Measurements from ENCODE around the gene TMOD1. TPM values are rescaled to one million over a fixed set of nuclear protein-coding genes. Genes with fewer than 3 reads are reported as not detected.

Gene TMOD1
- total RNA-seq, 2 donors from 2014 or later, result 7.0 to 8.0 TPM

DNA sequence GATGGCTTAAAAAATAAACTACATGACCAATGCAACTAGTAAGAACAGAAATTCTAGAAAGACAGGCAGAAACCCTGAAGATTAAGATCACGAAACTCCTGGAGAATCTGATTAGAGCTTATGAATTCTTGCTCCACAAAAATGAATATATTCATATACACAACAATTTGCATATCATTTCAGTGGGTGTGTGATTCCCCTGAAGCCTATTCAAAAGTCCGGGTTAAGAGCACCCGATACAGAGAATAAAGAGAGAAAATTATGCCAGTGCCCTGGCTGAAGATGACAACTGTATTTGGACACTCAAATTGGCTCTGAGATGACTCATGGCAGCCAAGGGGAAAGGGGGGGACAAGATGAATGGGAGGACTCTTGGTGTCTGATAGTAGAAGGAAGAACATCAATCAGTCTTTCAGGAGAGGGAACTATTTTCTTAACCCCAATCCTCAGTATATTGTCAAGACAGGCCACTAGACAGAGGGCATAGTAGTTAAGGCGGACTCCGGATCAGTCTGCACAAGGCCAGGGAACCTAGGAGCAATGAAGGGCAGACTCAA is 6.0 kb downstream of the TMOD1 start:
- no peak for DNase-seq (ENCODE audit: low spot score)
- Histone ChIP-seq H3K36me3 (no peaks in the 10 kb centered on the region), H3K4me1 (replicated peaks) (peaks cover 2% of the 10 kb centered on the region), H3K27ac (no peak overlapping the region), H3K27me3 (replicated peaks; ENCODE audit: insufficient read depth) (no peaks in the 10 kb centered on the region), H3K4me3 (no peak overlapping the region), H3K9me3 (no peaks in the 10 kb centered on the region)
- intact Hi-C loops (cut with DNase I), result no loop called here
- TF ChIP-seq POLR2A (IDR thresholded peaks at IDR 0.05) (no peak), POLR2AphosphoS5 (IDR thresholded peaks at IDR 0.05) (no peak), CTCF (IDR thresholded peaks at IDR 0.05) (no peak)
- 86% methylated on average over 5 of the region's 5 CpGs for WGBS

DNA sequence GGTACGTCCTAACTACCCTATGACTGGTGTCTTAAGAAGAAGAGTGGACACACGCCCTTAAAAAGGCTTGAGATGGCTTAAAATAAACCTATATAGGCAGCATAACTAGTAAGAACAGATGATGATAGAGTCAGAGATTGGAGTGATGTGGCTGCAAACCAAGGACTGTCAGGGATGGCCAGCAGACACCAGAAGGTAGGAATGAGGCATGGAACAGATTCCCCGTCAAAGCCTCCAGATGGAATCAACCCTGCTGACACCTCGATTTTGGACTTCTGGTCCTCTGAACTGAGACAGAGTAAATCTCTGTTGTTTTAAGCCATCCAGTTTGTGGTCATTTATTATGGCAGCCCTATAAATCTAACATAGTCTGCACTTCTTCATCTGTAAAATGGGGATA is 7.4 kb downstream of the TMOD1 start:
- no peak for DNase-seq (ENCODE audit: low spot score)
- WGBS, result 91% methylated on average over 4 of the region's 4 CpGs
- H3K27me3 ChIP-seq (replicated peaks; ENCODE audit: insufficient read depth), result no peaks in the 10 kb centered on the region
- H3K36me3 ChIP-seq, result no peaks in the 10 kb centered on the region
- no peak overlapping the region for H3K4me3 ChIP-seq
- no peak for TF ChIP-seq POLR2AphosphoS5 (IDR thresholded peaks at IDR 0.05)
- TF ChIP-seq POLR2A (IDR thresholded peaks at IDR 0.05), result no peak
- no peak for TF ChIP-seq CTCF (IDR thresholded peaks at IDR 0.05)
- intact Hi-C loops (cut with DNase I), result no loop called here
- H3K27ac ChIP-seq, result no peak overlapping the region
- no peaks in the 10 kb centered on the region for H3K9me3 ChIP-seq
- no peaks in the 10 kb centered on the region for H3K4me1 ChIP-seq (replicated peaks)

DNA sequence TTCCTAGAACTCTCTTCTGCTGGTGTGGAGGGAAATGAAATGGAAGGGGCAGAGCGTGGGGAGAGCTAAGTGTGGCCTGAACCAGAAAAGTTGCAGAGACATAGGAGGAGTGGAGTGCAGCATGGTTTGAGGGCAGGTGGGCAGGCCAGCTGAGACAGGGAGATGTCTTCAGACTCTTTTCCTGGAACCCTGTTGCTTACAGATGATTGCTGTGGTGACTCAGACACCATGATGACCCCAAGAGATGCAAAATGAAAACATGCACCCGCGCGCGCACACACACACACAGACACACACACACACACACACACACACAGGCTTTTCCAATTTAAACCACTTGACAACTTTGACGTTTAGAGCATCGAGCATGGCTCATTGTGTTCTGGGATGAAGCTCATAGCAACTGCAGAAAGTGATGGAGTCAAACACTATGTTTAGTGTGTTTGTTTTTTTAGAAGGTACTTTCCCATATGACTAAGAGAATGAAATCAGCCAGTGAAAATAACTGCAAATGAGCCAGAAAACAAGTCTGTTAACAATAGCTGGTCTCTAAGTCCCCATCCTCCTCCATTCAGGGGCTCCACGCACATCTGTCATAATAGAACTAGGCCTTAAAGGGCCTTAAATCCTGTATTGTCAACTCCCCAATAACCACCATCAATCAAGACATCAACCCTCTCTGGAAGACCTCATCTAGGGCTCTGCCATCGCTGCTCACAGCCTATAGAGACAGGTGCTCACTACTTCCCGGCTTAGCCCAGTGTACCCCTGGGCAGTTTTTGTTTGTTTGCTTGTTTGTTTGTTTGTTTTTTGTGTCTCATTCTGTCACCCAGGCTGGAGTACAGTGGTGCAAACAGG is 9.6 kb downstream of the TMOD1 start:
- peak overlapping the region in 1 of 2 donors; percentile 10 for H3K27ac ChIP-seq

GRCh38 chr9:97511655-97512427 is 10.4 kb downstream of the TMOD1 start:
- Histone ChIP-seq H3K27ac (peak overlapping the region in 1 of 2 donors; percentile 10), H3K36me3 (no peaks in the 10 kb centered on the region), H3K27me3 (replicated peaks; ENCODE audit: insufficient read depth) (no peaks in the 10 kb centered on the region), H3K9me3 (no peaks in the 10 kb centered on the region), H3K4me3 (no peak overlapping the region), H3K4me1 (replicated peaks) (no peaks in the 10 kb centered on the region)
- WGBS, result 87% methylated on average over 6 of the region's 6 CpGs
- DNase-seq (ENCODE audit: low spot score), result no peak
- no peak for TF ChIP-seq POLR2AphosphoS5 (IDR thresholded peaks at IDR 0.05)
- TF ChIP-seq CTCF (IDR thresholded peaks at IDR 0.05), result no peak
- TF ChIP-seq POLR2A (IDR thresholded peaks at IDR 0.05), result no peak
- intact Hi-C loops (cut with DNase I), result no loop called here

More for the DNA sequence above, 9.6 kb downstream of the TMOD1 start:
- H3K27me3 ChIP-seq (replicated peaks; ENCODE audit: insufficient read depth), result no peaks in the 10 kb centered on the region
- no peaks in the 10 kb centered on the region for H3K36me3 ChIP-seq
- DNase-seq (ENCODE audit: low spot score), result no peak
- TF ChIP-seq POLR2AphosphoS5 (IDR thresholded peaks at IDR 0.05) (no peak), POLR2A (IDR thresholded peaks at IDR 0.05) (no peak), CTCF (IDR thresholded peaks at IDR 0.05) (no peak)
- WGBS, result 68% methylated on average over 10 of the region's 10 CpGs
- no peak overlapping the region for H3K4me3 ChIP-seq
- H3K9me3 ChIP-seq, result no peaks in the 10 kb centered on the region
- intact Hi-C loops (cut with DNase I), result no loop called here
- H3K4me1 ChIP-seq (replicated peaks), result no peaks in the 10 kb centered on the region
